ENCODE results near the gene BPIFA2.

- no peak for TF ChIP-seq CTCF (IDR thresholded peaks at IDR 0.05)
- no peak for TF ChIP-seq CBX8 (IDR thresholded peaks at IDR 0.05)
- TF ChIP-seq SMC3 (IDR thresholded peaks at IDR 0.05), result no peak
- TF ChIP-seq RFX5 (IDR thresholded peaks at IDR 0.05), result no peak
- no peak for TF ChIP-seq ZSCAN20 (CRISPR knock-in tag; IDR thresholded peaks at IDR 0.05)
- TF ChIP-seq EHMT2 (IDR thresholded peaks at IDR 0.05; ENCODE audit: low read depth), result no peak
- no peak for TF ChIP-seq ELK1 (IDR thresholded peaks at IDR 0.05; ENCODE audit: low read depth, low read length)
These were observed 5.6 kb upstream of the BPIFA2 start for GRCh38 chr20:33162313-33162712.

All from A549 (cell line).